Measurements from ENCODE around the gene NME7. TPM values are rescaled to one million over a fixed set of nuclear protein-coding genes. Genes with fewer than 3 reads are reported as not detected.

NME7 gene
- total and polyA plus RNA-seq, 12 donors = 5.5 to 18.9 (median 10.5) TPM

DNA sequence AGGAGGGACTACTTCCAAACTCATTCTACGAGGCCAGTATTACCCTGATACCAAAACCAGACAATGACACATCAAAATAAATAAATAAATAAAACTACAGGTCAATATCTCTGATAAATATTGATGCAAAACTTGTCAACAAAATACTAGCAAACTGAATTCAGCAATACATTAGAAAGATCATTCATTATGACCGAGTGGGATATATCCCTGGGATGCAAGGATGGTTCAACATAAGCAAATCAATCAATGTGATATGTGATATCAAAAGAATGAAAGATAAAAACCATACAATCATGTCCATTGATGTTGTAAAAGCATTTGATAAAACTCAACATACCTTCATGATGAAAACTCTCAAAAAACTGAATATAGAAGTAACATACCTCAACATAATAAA lies 36.7 kb downstream of the NME7 start:
- Histone ChIP-seq H3K4me3 (no peak overlapping the region), H3K27ac (no peak overlapping the region), H3K4me1 (peaks cover 0 to 12% (median 0%) of the 10 kb centered on the region in 9 donors), H3K9me3 (peaks cover 0 to 50% (median 23%) of the 10 kb centered on the region in 11 donors), H3K36me3 (peaks cover 0 to 6% (median 0%) of the 10 kb centered on the region in 9 donors), H3K27me3 (no peaks in the 10 kb centered on the region)
- intact Hi-C loops (cut with DNase I) = no loop called here
- DNase-seq (no peak), ATAC-seq (no peak)
- TF ChIP-seq, protein P1, sequence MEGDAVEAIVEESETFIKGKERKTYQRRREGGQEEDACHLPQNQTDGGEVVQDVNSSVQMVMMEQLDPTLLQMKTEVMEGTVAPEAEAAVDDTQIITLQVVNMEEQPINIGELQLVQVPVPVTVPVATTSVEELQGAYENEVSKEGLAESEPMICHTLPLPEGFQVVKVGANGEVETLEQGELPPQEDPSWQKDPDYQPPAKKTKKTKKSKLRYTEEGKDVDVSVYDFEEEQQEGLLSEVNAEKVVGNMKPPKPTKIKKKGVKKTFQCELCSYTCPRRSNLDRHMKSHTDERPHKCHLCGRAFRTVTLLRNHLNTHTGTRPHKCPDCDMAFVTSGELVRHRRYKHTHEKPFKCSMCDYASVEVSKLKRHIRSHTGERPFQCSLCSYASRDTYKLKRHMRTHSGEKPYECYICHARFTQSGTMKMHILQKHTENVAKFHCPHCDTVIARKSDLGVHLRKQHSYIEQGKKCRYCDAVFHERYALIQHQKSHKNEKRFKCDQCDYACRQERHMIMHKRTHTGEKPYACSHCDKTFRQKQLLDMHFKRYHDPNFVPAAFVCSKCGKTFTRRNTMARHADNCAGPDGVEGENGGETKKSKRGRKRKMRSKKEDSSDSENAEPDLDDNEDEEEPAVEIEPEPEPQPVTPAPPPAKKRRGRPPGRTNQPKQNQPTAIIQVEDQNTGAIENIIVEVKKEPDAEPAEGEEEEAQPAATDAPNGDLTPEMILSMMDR (IDR thresholded peaks at IDR 0.05) = no peak
- WGBS, 2 donors = 98 to 99% methylated on average over 2 of the region's 2 CpGs

- Histone ChIP-seq H3K4me3 (no peak overlapping the region), H3K4me1 (peaks cover 0 to 12% (median 0%) of the 10 kb centered on the region in 9 donors), H3K27ac (no peak overlapping the region), H3K36me3 (no peaks in the 10 kb centered on the region), H3K9me3 (peaks cover 0 to 40% (median 23%) of the 10 kb centered on the region in 11 donors), H3K27me3 (no peaks in the 10 kb centered on the region)
- 99 to 100% methylated on average over 1 of the region's 1 CpG for WGBS, 2 donors
- ATAC-seq (no peak), DNase-seq (no peak)
- intact Hi-C loops (cut with DNase I) = no loop called here
- TF ChIP-seq, protein P1 (IDR thresholded peaks at IDR 0.05) = no peak
Measured at GRCh38 chr1:169329383-169329782, 38.2 kb downstream of the NME7 start.

DNA sequence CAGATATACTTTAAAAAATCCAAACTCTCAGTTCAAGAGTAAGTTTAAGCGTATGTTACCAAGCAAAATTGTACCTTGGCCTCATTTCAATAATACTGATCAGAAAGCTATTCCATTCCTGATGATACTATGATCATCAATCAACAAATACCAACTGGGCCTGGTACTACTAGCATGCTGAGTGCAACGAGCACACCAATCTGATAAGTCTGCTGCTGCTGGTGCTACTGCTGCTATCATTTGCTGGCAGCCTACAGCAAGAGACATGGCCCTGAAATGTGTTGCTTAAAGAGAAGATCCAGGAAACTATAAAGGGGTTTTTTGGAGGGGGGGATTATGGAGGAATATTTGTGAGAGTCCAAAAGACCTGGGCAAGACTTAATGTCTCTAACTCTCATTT lies 39.7 kb downstream of the NME7 start:
- Histone ChIP-seq H3K36me3 (peaks cover 0 to 4% (median 0%) of the 10 kb centered on the region in 9 donors), H3K27ac (no peak overlapping the region), H3K4me1 (peaks cover 0 to 12% (median 0%) of the 10 kb centered on the region in 9 donors), H3K27me3 (no peaks in the 10 kb centered on the region), H3K9me3 (peaks cover 0 to 39% (median 23%) of the 10 kb centered on the region in 11 donors), H3K4me3 (no peak overlapping the region)
- WGBS, 2 donors = 80 to 87% methylated on average over 2 of the region's 2 CpGs
- TF ChIP-seq, protein P1 (IDR thresholded peaks at IDR 0.05) = no peak
- ATAC-seq = no peak
- no peak for DNase-seq
- intact Hi-C loops (cut with DNase I) = no loop called here

- TF ChIP-seq, protein P1 (IDR thresholded peaks at IDR 0.05) = no peak
- Histone ChIP-seq H3K27ac (no peak overlapping the region), H3K4me3 (no peak overlapping the region), H3K27me3 (no peaks in the 10 kb centered on the region), H3K4me1 (peaks cover 0 to 12% (median 0%) of the 10 kb centered on the region in 9 donors), H3K36me3 (peaks cover 0 to 8% (median 0%) of the 10 kb centered on the region in 9 donors), H3K9me3 (peaks cover 0 to 30% (median 15%) of the 10 kb centered on the region in 11 donors)
- intact Hi-C loops (cut with DNase I) = no loop called here
- DNase-seq = no peak
- ATAC-seq = no peak
Measured at GRCh38 chr1:169326956-169327268, 40.7 kb downstream of the NME7 start.
